ENCODE results near the gene RPF1.

DNA sequence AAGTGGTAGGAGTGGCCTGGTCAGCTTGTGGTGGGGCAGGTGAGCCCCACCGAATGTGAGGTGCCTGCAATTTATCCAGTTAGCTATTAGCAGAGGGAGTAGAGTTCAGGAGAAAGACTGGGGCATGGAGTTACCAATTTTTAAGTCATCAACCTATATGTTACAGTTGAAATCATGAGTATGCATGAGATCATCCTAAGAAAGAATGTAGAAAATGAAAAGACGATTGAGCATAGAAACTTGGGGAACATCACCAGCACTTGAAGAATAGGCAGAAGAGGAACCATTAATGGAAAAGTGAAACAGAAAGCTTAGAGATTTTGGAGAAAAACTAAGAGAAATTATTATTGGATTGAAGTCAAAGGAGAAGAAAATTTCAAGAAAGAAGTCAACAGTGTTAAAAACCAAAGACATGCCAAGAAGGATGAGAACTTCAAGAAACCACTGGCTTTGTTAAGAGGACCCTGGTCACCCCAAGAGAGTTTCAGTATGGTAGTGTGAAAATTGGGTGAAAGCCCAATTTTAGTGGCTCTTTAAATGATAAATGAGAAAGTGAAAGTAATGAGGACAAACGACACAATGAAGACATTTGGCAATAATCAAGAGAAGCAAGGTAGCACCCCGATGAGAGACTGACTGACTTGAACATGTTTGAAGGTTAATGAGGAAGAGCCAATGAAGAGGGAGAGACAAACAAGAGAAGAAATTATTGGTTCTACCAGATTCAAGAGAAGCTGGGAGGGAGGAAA lies 44.1 kb upstream of the RPF1 start:
- TF ChIP-seq, protein P1, sequence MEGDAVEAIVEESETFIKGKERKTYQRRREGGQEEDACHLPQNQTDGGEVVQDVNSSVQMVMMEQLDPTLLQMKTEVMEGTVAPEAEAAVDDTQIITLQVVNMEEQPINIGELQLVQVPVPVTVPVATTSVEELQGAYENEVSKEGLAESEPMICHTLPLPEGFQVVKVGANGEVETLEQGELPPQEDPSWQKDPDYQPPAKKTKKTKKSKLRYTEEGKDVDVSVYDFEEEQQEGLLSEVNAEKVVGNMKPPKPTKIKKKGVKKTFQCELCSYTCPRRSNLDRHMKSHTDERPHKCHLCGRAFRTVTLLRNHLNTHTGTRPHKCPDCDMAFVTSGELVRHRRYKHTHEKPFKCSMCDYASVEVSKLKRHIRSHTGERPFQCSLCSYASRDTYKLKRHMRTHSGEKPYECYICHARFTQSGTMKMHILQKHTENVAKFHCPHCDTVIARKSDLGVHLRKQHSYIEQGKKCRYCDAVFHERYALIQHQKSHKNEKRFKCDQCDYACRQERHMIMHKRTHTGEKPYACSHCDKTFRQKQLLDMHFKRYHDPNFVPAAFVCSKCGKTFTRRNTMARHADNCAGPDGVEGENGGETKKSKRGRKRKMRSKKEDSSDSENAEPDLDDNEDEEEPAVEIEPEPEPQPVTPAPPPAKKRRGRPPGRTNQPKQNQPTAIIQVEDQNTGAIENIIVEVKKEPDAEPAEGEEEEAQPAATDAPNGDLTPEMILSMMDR (IDR thresholded peaks at IDR 0.05 in 4 of 5, conservative IDR thresholded peaks at IDR 0.05 in 1 of 5) = no peak
- TF ChIP-seq POLR2A (IDR thresholded peaks at IDR 0.05) = no peak
